T-helper 2 cell treated with Interferon-gamma antibody and Interleukin-4, amounts not matched to agents 100 ng/mL and 5 ng/mL, for 36 hours (primary cell): ENCODE results near the gene GPS2. TPM values are rescaled to one million over a fixed set of nuclear protein-coding genes. Genes with fewer than 3 reads are reported as not detected.

Experiments used
- intact Hi-C: fragments of 100-400 bp; cut with micrococcal nuclease; formaldehyde crosslinking; loops from one replicate; pipeline ENCODE4 v1.15.1; 2023
- total RNA-seq: library from RNA; stranded (reverse); gene quantifications from 2 replicates; pipeline ENCODE4 v1.2.3, GENCODE V29; 2022

GPS2 gene
- total RNA-seq, 1 donor from 2014 or later: 83.2 TPM

GRCh38 chr17:7295230-7296180 is 19.7 kb downstream of the GPS2 start:
- intact Hi-C loops: loop anchor here (1.0 kb wide), 3 partner anchors 15 to 249 kb away; no protein-coding TSS in a partner anchor

- intact Hi-C loops: no loop called here
Observed at GRCh38 chr17:7294614-7295153, 20.5 kb downstream of the GPS2 start, which contains the start of gene YBX2. YBX2 (minus strand) TSS chr17:7294639; CDS start chr17:7294500, 139 bp downstream.

- intact Hi-C loops: no loop called here
Observed at GRCh38 chr17:7293816-7294613, 21.1 kb downstream of the GPS2 start.

- intact Hi-C loops: no loop called here
Observed at GRCh38 chr17:7293159-7293558, 22.0 kb downstream of the GPS2 start.

- intact Hi-C loops: no loop called here
Observed at GRCh38 chr17:7292729-7293128, 22.4 kb downstream of the GPS2 start.

- intact Hi-C loops: no loop called here
Observed at GRCh38 chr17:7292194-7292593, 23.0 kb downstream of the GPS2 start.

- intact Hi-C loops: no loop called here
Observed at GRCh38 chr17:7290685-7291084, 24.5 kb downstream of the GPS2 start.

- intact Hi-C loops: no loop called here
Observed at GRCh38 chr17:7290166-7290565, 25.0 kb downstream of the GPS2 start.

GRCh38 chr17:7289256-7290032 is 25.7 kb downstream of the GPS2 start:
- intact Hi-C loops: no loop called here

- intact Hi-C loops: no loop called here
Observed at GRCh38 chr17:7285679-7286078, 29.5 kb downstream of the GPS2 start.

GRCh38 chr17:7284911-7285310 is 30.2 kb downstream of the GPS2 start:
- intact Hi-C loops: no loop called here

- intact Hi-C loops: no loop called here
Observed at GRCh38 chr17:7283471-7284216, 31.5 kb downstream of the GPS2 start.

- intact Hi-C loops: no loop called here
Observed at GRCh38 chr17:7282752-7283321, 32.3 kb downstream of the GPS2 start.

GRCh38 chr17:7281953-7282751 is 33.0 kb downstream of the GPS2 start:
- intact Hi-C loops: loop anchor here (1.0 kb wide), 1 partner anchor 25 kb away; the partner anchor contains the start of gene EIF5A

- intact Hi-C loops: loop anchor here (1.0 kb wide), 1 partner anchor 26 kb away; the partner anchor contains the start of gene EIF5A
Observed at GRCh38 chr17:7281074-7281952, 33.8 kb downstream of the GPS2 start, which contains the start of gene SLC2A4. SLC2A4 (plus strand) TSS chr17:7281718; CDS start chr17:7281935, 217 bp downstream.

GRCh38 chr17:7280519-7281073 is 34.6 kb downstream of the GPS2 start:
- intact Hi-C loops: loop anchor here (1.0 kb wide), 3 partner anchors 16 to 71 kb away; partner anchors contain the start of gene EIF5A

GRCh38 chr17:7279448-7279847 is 35.7 kb downstream of the GPS2 start:
- intact Hi-C loops: no loop called here
